Lower leg skin (tissue), 4 donors: Measurements from ENCODE around the gene XKR8. TPM values are rescaled to one million over a fixed set of nuclear protein-coding genes. Genes with fewer than 3 reads are reported as not detected.

Experiments used
- DNase-seq, 2 donors: peaks; one replicate each; pipeline ENCODE4 v3.0.0-alpha.2; 2019; ENCODE audit warnings: low spot score in 2 of 2
- H3K4me3 ChIP-seq: fragments of 200-600 bp; sonication (generic); 2 replicates; pipeline ENCODE4 v1.5.1; 2017; ENCODE audit warnings: mild to moderate bottlenecking, low read depth; ENCODE audit not compliant: poor library complexity, severe bottlenecking
- CTCF ChIP-seq, 3 donors: fragments of 450-650 bp; IDR thresholded peaks; one replicate each; pipeline ENCODE4 v1.5.1; 2016; ENCODE audit warnings: antibody characterized with exemption in 3 of 3, mild to moderate bottlenecking in 3 of 3, moderate library complexity in 2 of 3
- POLR2A ChIP-seq, 2 donors: fragments of 450-650 bp; IDR thresholded peaks; one replicate each; pipeline ENCODE4 v1.6.1; 2016 to 2017; ENCODE audit warnings: antibody characterized with exemption in 2 of 2, mild to moderate bottlenecking in 1 of 2, moderate library complexity in 1 of 2
- WGBS, 2 donors: methylation state at CpG; one replicate each; pipeline ENCODE4 v1.1.5; 2018; 5-methylcytosine and 5-hydroxymethylcytosine counted together
- intact Hi-C: fragments of 100-400 bp; cut with DNase I; formaldehyde crosslinking; loops from one replicate; pipeline ENCODE4 v1.15.0; 2023; ENCODE audit warnings: low total_unique reads
- total RNA-seq, 4 donors: library from RNA; depleted of rRNA; stranded (reverse); fragments of >200 nt; gene quantifications; one replicate each; pipeline ENCODE4 v1.1.0, GENCODE V29; 2016

Gene XKR8
- total RNA-seq, 4 donors from 2014 or later: 4.4 to 8.6 (median 6.4) TPM

- intact Hi-C loops: no loop called here
- DNase-seq: no peak
- 91 to 94% methylated on average over 5 of the region's 5 CpGs for WGBS, 2 donors
- no peak overlapping the region for H3K4me3 ChIP-seq
- TF ChIP-seq CTCF (IDR thresholded peaks at IDR 0.05): no peak
- no peak for TF ChIP-seq POLR2A (IDR thresholded peaks at IDR 0.05)
Measured at GRCh38 chr1:27957655-27958054, 2.1 kb upstream of the XKR8 start.

GRCh38 chr1:27958513-27958912 lies 1.3 kb upstream of the XKR8 start:
- 94 to 95% methylated on average over 26 of the region's 26 CpGs for WGBS, 2 donors
- intact Hi-C loops: no loop called here
- H3K4me3 ChIP-seq: no peak overlapping the region
- DNase-seq: no peak
- TF ChIP-seq POLR2A (IDR thresholded peaks at IDR 0.05) (no peak), CTCF (IDR thresholded peaks at IDR 0.05) (no peak)

- no peak for TF ChIP-seq CTCF (IDR thresholded peaks at IDR 0.05)
- no peak for TF ChIP-seq POLR2A (IDR thresholded peaks at IDR 0.05)
- intact Hi-C loops: no loop called here
- H3K4me3 ChIP-seq: no peak overlapping the region
- DNase-seq: no peak
- WGBS, 2 donors: 41 to 54% methylated on average over 13 of the region's 13 CpGs
Measured at GRCh38 chr1:27960762-27961645, 1.2 kb downstream of the XKR8 start.

GRCh38 chr1:27961646-27962221 lies 2.0 kb downstream of the XKR8 start:
- WGBS, 2 donors: 51 to 54% methylated on average over 4 of the region's 4 CpGs
- no peak for DNase-seq
- H3K4me3 ChIP-seq: no peak overlapping the region
- no peak for TF ChIP-seq CTCF (IDR thresholded peaks at IDR 0.05)
- intact Hi-C loops: no loop called here

GRCh38 chr1:27963393-27963792 lies 3.6 kb downstream of the XKR8 start:
- intact Hi-C loops: no loop called here
- 90 to 96% methylated on average over 8 to 11 of the region's 11 CpGs for WGBS, 2 donors
- no peak overlapping the region for H3K4me3 ChIP-seq
- DNase-seq: peak in 1 of 2 donors; percentile 80
- no peak for TF ChIP-seq POLR2A (IDR thresholded peaks at IDR 0.05)
- TF ChIP-seq CTCF (IDR thresholded peaks at IDR 0.05): no peak
